PC-3 (cell line): ENCODE results near the gene MAD1L1. TPM values are rescaled to one million over a fixed set of nuclear protein-coding genes. Genes with fewer than 3 reads are reported as not detected.

ENCODE experiments used
- ATAC-seq: fragments of 200-7000 bp; cut with Tn5 transposase; 2 replicates; pipeline ENCODE4 v1.9.1; 2020; ENCODE audit warnings: mild to moderate bottlenecking, moderate library complexity
- BruUV-seq: library from RNA; stranded (reverse); fragments of 400-500 nt; replicated peaks from 2 replicates; lab custom pipeline; 2021; lab: Mats Ljungman, UMichigan
- CTCF ChIA-PET: fragments of 300-600 bp; sonication (Branson Sonifier 250); formaldehyde crosslinking; loops from one replicate; lab custom pipeline; 2022; ENCODE audit warnings: antibody characterized with exemption; lab: Charles Lee
- POLR2A ChIA-PET: fragments of 300-600 bp; sonication (Branson Sonifier 250); formaldehyde crosslinking; loops from one replicate; lab custom pipeline; 2022; ENCODE audit warnings: antibody characterized with exemption; ENCODE audit not compliant: unreplicated experiment; lab: Charles Lee
- DNase-seq: peaks from one replicate; pipeline ENCODE4 v3.0.0-alpha.2; 2015
- H2AFZ ChIP-seq: fragments of 300-600 bp; sonication (generic); 2 replicates; pipeline ENCODE4 v1.6.0; 2016; ENCODE audit warnings: antibody characterized with exemption, low read length
- H3F3A ChIP-seq: fragments of 300-600 bp; sonication (generic); one replicate; pipeline ENCODE4 v1.6.0; 2017; ENCODE audit warnings: antibody characterized with exemption, low read length, control low read depth, mild to moderate bottlenecking; ENCODE audit not compliant: unreplicated experiment
- H3K27ac ChIP-seq: fragments of 300-600 bp; sonication (generic); 2 replicates; pipeline ENCODE4 v1.5.1; 2016; ENCODE audit warnings: mild to moderate bottlenecking, low read length
- H3K27me3 ChIP-seq: fragments of 300-600 bp; sonication (generic); 2 replicates; pipeline ENCODE4 v1.6.1; 2016; ENCODE audit warnings: low read length, mixed read lengths
- H3K36me3 ChIP-seq: fragments of 300-600 bp; sonication (generic); 2 replicates; pipeline ENCODE4 v1.6.1; 2016; ENCODE audit warnings: low read depth, mixed run types, low read length, mixed read lengths
- H3K4me1 ChIP-seq: fragments of 300-600 bp; sonication (generic); 2 replicates; pipeline ENCODE4 v1.5.1; 2016; ENCODE audit warnings: low read length; ENCODE audit not compliant: insufficient read depth
- H3K4me2 ChIP-seq: fragments of 300-600 bp; sonication (generic); 2 replicates; pipeline ENCODE4 v1.6.0; 2016; ENCODE audit warnings: low read length
- H3K4me3 ChIP-seq: fragments of 300-600 bp; sonication (generic); 2 replicates; pipeline ENCODE4 v1.5.1; 2016; ENCODE audit warnings: mild to moderate bottlenecking, low read length, mixed read lengths
- H3K79me2 ChIP-seq: fragments of 300-600 bp; sonication (generic); 2 replicates; pipeline ENCODE4 v1.6.1; 2017; ENCODE audit warnings: low read length, mixed read lengths
- H3K9ac ChIP-seq: fragments of 300-600 bp; sonication (generic); 2 replicates; pipeline ENCODE4 v1.6.0; 2016; ENCODE audit warnings: mild to moderate bottlenecking, low read length
- H3K9me2 ChIP-seq: fragments of 300-600 bp; sonication (generic); replicated peaks from 2 replicates; pipeline ENCODE4 v1.6.1; 2016; ENCODE audit warnings: mixed run types, low read length, mixed read lengths
- H3K9me3 ChIP-seq: fragments of 300-600 bp; sonication (generic); 2 replicates; pipeline ENCODE4 v1.6.1; 2016; ENCODE audit warnings: low read length, mixed read lengths
- H4K20me1 ChIP-seq: fragments of 300-600 bp; sonication (generic); 2 replicates; pipeline ENCODE4 v1.6.1; 2016; ENCODE audit warnings: low read length, mixed read lengths
- EZH2 ChIP-seq: fragments of 300-600 bp; sonication (generic); IDR thresholded peaks from one replicate; pipeline ENCODE4 v1.6.1; 2017; ENCODE audit warnings: antibody characterized with exemption, mild to moderate bottlenecking, low read length; ENCODE audit not compliant: unreplicated experiment
- EZH2phosphoT487 ChIP-seq: fragments of 300-600 bp; sonication (generic); IDR thresholded peaks from 2 replicates; pipeline ENCODE4 v1.6.1; 2018; ENCODE audit warnings: mild to moderate bottlenecking, antibody characterized with exemption, low read length, borderline replicate concordance
- intact Hi-C: fragments of 100-400 bp; cut with micrococcal nuclease; formaldehyde crosslinking; loops from 2 replicates; pipeline ENCODE4 v1.9.0; 2023
- total RNA-seq: library from RNA; depleted of rRNA; stranded (reverse); fragments of >200 nt; gene quantifications from 2 replicates; pipeline ENCODE4 v1.2.3, GENCODE V29; 2014
- TF ChIP-seq, protein P1 (sequence below): fragments of 300-600 bp; sonication (generic); conservative IDR thresholded peaks from 2 replicates; pipeline ENCODE4 v1.5.1; 2017; ENCODE audit warnings: antibody characterized with exemption, low read depth, mild to moderate bottlenecking, low read length

MAD1L1 gene
- total RNA-seq, 1 experiment from 2014 or later = 88.4 TPM

DNA sequence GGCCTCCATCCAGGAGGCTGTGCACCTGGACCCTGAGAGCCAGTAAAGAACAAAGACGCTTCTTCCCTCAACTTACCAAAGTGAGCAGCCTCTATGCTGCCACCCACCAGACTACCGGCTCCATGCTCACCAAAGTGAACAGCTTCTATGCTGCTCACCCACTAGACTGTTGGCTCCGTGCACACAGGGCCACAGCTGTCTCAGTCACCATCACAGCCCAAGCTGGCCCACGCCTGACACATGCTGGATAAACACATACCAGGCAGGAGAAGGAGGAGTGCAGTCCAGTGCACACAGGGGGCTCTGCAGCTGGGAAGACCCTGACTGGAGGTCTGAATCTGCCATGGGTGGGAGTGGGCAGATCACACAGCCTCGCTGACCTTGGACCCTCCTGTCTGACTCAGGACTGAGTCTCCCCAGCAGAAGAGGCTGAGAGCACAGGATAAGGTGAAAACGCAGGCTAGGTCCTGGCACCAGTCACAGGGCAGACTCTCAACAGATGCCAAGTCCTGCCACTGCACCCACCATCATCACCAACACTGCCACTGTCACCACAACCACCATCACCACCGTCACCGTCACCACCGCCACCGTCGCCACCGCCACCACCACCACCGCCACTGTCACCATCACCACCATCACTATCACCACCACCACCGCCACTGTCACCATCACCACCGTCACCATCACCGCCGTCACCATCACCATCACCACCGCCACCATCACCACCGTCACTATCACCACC lies 130.9 kb downstream of the MAD1L1 start:
- ChIA-PET POLR2A (no interaction called here), CTCF (no interaction called here)
- Histone ChIP-seq H3K9ac (no peak overlapping the region), H3F3A (no peaks in the 10 kb centered on the region), H3K36me3 (no peaks in the 10 kb centered on the region), H3K9me2 (no peaks in the 10 kb centered on the region), H3K27ac (no peak overlapping the region), H3K4me1 (no peaks in the 10 kb centered on the region), H3K4me3 (no peak overlapping the region), H2AFZ (no peak overlapping the region), H3K9me3 (no peaks in the 10 kb centered on the region), H3K4me2 (no peak overlapping the region), H4K20me1 (no peaks in the 10 kb centered on the region), H3K27me3 (no peaks in the 10 kb centered on the region), H3K79me2 (no peaks in the 10 kb centered on the region)
- BruUV-seq = no TSS peak
- intact Hi-C loops = no loop called here
- TF ChIP-seq EZH2 (no peak), EZH2phosphoT487 (no peak)
- TF ChIP-seq, protein P1, sequence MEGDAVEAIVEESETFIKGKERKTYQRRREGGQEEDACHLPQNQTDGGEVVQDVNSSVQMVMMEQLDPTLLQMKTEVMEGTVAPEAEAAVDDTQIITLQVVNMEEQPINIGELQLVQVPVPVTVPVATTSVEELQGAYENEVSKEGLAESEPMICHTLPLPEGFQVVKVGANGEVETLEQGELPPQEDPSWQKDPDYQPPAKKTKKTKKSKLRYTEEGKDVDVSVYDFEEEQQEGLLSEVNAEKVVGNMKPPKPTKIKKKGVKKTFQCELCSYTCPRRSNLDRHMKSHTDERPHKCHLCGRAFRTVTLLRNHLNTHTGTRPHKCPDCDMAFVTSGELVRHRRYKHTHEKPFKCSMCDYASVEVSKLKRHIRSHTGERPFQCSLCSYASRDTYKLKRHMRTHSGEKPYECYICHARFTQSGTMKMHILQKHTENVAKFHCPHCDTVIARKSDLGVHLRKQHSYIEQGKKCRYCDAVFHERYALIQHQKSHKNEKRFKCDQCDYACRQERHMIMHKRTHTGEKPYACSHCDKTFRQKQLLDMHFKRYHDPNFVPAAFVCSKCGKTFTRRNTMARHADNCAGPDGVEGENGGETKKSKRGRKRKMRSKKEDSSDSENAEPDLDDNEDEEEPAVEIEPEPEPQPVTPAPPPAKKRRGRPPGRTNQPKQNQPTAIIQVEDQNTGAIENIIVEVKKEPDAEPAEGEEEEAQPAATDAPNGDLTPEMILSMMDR = no peak
- no peak for ATAC-seq
- DNase-seq = no peak

DNA sequence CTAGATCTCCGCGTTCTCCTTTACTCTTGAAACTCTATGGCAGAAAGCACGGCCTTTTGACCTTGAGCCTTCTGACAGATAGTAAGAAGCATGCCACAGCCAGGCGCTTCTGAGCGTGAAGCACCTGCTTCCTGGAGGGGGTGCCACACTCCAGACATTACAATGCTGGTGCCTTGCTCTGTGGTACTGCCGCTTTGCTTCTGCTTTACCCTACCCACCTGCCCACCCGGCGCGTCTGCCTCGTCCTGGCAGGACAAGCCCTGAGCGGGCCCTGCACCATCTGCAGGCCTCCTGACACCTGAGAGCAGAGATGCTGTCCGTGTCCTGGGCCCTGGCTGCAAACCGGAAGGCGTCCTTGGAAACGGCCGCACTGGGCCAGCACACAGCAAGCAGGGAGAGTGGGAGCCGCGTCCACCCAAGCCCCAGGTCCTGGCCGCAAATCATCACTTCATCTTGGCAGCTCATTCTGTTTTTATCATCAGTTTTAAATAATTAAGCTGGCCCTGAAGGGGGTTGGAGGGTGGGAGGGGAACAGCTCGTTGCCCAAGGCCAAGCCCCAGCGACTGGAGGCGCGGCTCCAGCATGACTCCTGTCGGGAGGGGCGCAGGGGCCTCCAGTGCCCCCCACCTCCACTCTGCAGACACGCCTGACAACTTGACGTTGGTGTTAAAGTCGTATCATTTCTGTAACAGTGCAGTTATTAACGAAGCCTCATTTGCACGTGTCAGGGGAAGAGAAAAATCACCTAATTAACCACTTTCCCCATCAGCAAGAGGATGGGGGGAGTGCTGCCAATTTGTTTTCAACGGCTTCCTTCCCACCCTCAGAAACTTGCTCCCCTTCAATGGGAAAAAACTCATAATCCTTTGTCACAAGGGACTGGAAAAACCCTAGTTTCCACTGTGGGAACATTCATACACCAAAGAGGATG lies 132.2 kb downstream of the MAD1L1 start:
- no peaks in the 10 kb centered on the region for H3K9me3 ChIP-seq
- no peak overlapping the region for H2AFZ ChIP-seq
- no peaks in the 10 kb centered on the region for H3K36me3 ChIP-seq
- BruUV-seq = no TSS peak
- H3K4me2 ChIP-seq = no peak overlapping the region
- no peak overlapping the region for H3K9ac ChIP-seq
- H3K9me2 ChIP-seq = no peaks in the 10 kb centered on the region
- no peak overlapping the region for H3K27ac ChIP-seq
- TF ChIP-seq EZH2phosphoT487 (no peak), EZH2 (no peak)
- TF ChIP-seq, protein P1 = no peak
- no peaks in the 10 kb centered on the region for H3K4me1 ChIP-seq
- ChIA-PET CTCF (no interaction called here), POLR2A (no interaction called here)
- peak; percentile 33; the same call in 1 of the 2 replicates for ATAC-seq
- intact Hi-C loops = no loop called here
- no peaks in the 10 kb centered on the region for H3F3A ChIP-seq
- no peaks in the 10 kb centered on the region for H4K20me1 ChIP-seq
- DNase-seq = peak; percentile 7
- H3K27me3 ChIP-seq = no peaks in the 10 kb centered on the region
- H3K4me3 ChIP-seq = no peak overlapping the region
- H3K79me2 ChIP-seq = no peaks in the 10 kb centered on the region
